T-cell (primary cell): Measurements from ENCODE around the gene LMOD3. TPM values are rescaled to one million over a fixed set of nuclear protein-coding genes. Genes with fewer than 3 reads are reported as not detected.

Experiments used
- ATAC-seq, 4 experiments: fragments of 200-7000 bp in 3 of 4; fragments of 150-1000 bp in 1 of 4; cut with Tn5 transposase; replicated peaks in 1 of 4; 1 replicate in 3 of 4; 2 replicates in 1 of 4; pipeline ENCODE4 v1.10.0; 2021; ENCODE audit warnings: moderate library complexity in 3 of 4, mild to moderate bottlenecking in 2 of 4, moderate number of reproducible peaks in 1 of 4
- CTCF ChIA-PET, 2 donors: fragments of 300-600 bp; sonication (Branson Sonifier 250); formaldehyde crosslinking; loops; one replicate each; lab custom pipeline; 2022; ENCODE audit warnings: antibody characterized with exemption in 2 of 2; lab: Charles Lee
- POLR2A ChIA-PET, 2 donors: fragments of 300-600 bp; sonication (Branson Sonifier 250); formaldehyde crosslinking; loops; one replicate each; lab custom pipeline; 2022; ENCODE audit warnings: antibody characterized with exemption in 2 of 2; lab: Charles Lee
- DNase-seq, 35 experiments: peaks; one replicate each; pipeline versions ENCODE4 v3.0.0 to v3.0.0-alpha.2; 2013 to 2023
- H3K27ac ChIP-seq: one replicate; pipeline ENCODE4 v1.5.1; 2013; ENCODE audit warnings: low read length
- H3K27me3 ChIP-seq, 2 experiments: replicated peaks in 1 of 2; 1 replicate in 1 of 2; 2 replicates in 1 of 2; pipeline versions ENCODE4 v1.6.1 to v1.7.0; 2013; ENCODE audit warnings: low read length in 1 of 2, mixed read lengths in 1 of 2; ENCODE audit not compliant: control insufficient read depth in 2 of 2, insufficient read depth in 2 of 2; ENCODE audit errors: extremely low read depth in 1 of 2
- H3K36me3 ChIP-seq, 2 donors: 1 replicate in 1 of 2; 2 replicates in 1 of 2; pipeline versions ENCODE4 v1.6.1 to v1.7.0; 2013; ENCODE audit warnings: low read length in 1 of 2; ENCODE audit not compliant: control insufficient read depth in 2 of 2, insufficient read depth in 1 of 2; ENCODE audit errors: extremely low read depth in 1 of 2
- H3K4me1 ChIP-seq, 2 experiments: 1 replicate in 1 of 2; 2 replicates in 1 of 2; pipeline versions ENCODE4 v1.6.1 to v1.7.0; 2013; ENCODE audit warnings: low read length in 2 of 2, mixed read lengths in 1 of 2; ENCODE audit not compliant: insufficient read depth in 2 of 2, control insufficient read depth in 1 of 2; ENCODE audit errors: extremely low read depth in 1 of 2
- H3K4me3 ChIP-seq, 2 donors: 1 replicate in 1 of 2; 2 replicates in 1 of 2; pipeline versions ENCODE4 v1.5.1 to v1.7.0; 2013; ENCODE audit warnings: mild to moderate bottlenecking in 2 of 2, low read length in 1 of 2, moderate library complexity in 1 of 2; ENCODE audit not compliant: control insufficient read depth in 1 of 2; ENCODE audit errors: extremely low read depth in 1 of 2
- H3K9me3 ChIP-seq: 2 replicates; pipeline ENCODE4 v1.7.0; 2013
- H3K27ac Mint-ChIP-seq, 2 donors: one replicate each; pipeline ENCODE4 v1.8.0; 2020 to 2021; ENCODE audit warnings: mild to moderate bottlenecking in 2 of 2, mixed read lengths in 2 of 2
- H3K27me3 Mint-ChIP-seq, 2 donors: one replicate each; pipeline ENCODE4 v1.8.0; 2021 to 2022; ENCODE audit warnings: mixed read lengths in 2 of 2
- H3K36me3 Mint-ChIP-seq: one replicate; pipeline ENCODE4 v1.8.0; 2021; ENCODE audit warnings: mixed read lengths
- H3K4me1 Mint-ChIP-seq, 3 donors: one replicate each; pipeline ENCODE4 v1.8.0; 2020 to 2022; ENCODE audit warnings: mixed read lengths in 3 of 3, mild to moderate bottlenecking in 1 of 3
- H3K4me3 Mint-ChIP-seq, 3 donors: one replicate each; pipeline ENCODE4 v1.8.0; 2020 to 2022; ENCODE audit warnings: mild to moderate bottlenecking in 3 of 3, mixed read lengths in 3 of 3, moderate library complexity in 3 of 3
- H3K9me3 Mint-ChIP-seq, 3 donors: one replicate each; pipeline ENCODE4 v1.8.0; 2020 to 2022; ENCODE audit warnings: mixed read lengths in 3 of 3
- WGBS: methylation state at CpG from one replicate; pipeline ENCODE4 v1.1.5; 2013; ENCODE audit warnings: missing lambda C conversion rate; ENCODE audit not compliant: insufficient coverage; 5-methylcytosine and 5-hydroxymethylcytosine counted together
- total RNA-seq, 35 experiments: library from RNA in 6 of 35; stranded (reverse) in 6 of 35; fragments of 120-200 nt in 1 of 35; gene quantifications; one replicate each; pipeline versions ENCODE4 v1.2.1 to v1.2.4 and lab custom pipeline; 2013 to 2026

LMOD3 gene
- total RNA-seq (not detected), total RNA-seq (lab: John Stamatoyannopoulos, UW) (0 to 0.12 (median 0) reads per million in 29 experiments)
- total RNA-seq (2013): 0.06 TPM

DNA sequence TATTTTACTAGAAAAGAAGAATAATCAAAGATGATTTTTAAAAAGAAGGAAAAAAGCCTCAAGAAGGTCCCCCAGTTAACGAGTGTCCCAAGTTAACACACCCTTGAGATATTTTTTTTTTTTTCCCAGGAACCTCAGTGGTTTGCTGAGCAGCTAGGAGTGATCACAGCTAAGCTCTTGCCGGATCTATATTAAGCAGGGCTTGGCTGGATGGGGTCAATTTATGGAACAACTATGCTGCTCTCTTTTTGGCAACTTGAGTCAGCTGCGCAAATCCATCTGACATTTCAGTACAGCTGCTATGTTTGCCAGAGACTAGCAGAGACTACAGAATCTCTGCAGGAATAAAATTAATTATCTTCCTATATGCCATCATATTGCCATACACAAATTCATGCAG lies at the start of gene LMOD3:
Gene LMOD3, minus strand, starts transcription at position 193 of the 400 bp plus-strand sequence. CDS start 209 bp downstream, outside the sequence.
- Mint-ChIP-seq H3K4me3 (no peak within 1 kb of the TSS), H3K4me1 (peaks cover 0 to 5% (median 5%) of the 10 kb centered on the region in 3 donors), H3K36me3 (no peaks in the 10 kb centered on the region), H3K27ac (no peak within 1 kb of the TSS), H3K9me3 (no peaks in the 10 kb centered on the region), H3K27me3 (peaks cover 1 to 12% of the 10 kb centered on the region in 2 donors)
- Histone ChIP-seq H3K4me1 (no peaks in the 10 kb centered on the region), H3K9me3 (no peaks in the 10 kb centered on the region), H3K27ac (no peak within 1 kb of the TSS), H3K4me3 (no peak within 1 kb of the TSS), H3K27me3 (peaks cover 0 to 4% of the 10 kb centered on the region in 2 experiments), H3K36me3 (no peaks in the 10 kb centered on the region)
- ChIA-PET POLR2A (interaction anchor here in 1 of 2 donors (0.6 kb wide), 1 partner anchor 259 kb away, joined by 3 read pairs; no protein-coding TSS in a partner anchor), CTCF (interaction anchor here (0.5 to 2.1 kb wide), 4 partner anchors 9 to 184 kb away, joined by 3 to 9 read pairs (median 6); no protein-coding TSS in a partner anchor)
- ATAC-seq: no peak
- WGBS: 100% methylated on average over 1 of the region's 3 CpGs
- DNase-seq: no peak

DNA sequence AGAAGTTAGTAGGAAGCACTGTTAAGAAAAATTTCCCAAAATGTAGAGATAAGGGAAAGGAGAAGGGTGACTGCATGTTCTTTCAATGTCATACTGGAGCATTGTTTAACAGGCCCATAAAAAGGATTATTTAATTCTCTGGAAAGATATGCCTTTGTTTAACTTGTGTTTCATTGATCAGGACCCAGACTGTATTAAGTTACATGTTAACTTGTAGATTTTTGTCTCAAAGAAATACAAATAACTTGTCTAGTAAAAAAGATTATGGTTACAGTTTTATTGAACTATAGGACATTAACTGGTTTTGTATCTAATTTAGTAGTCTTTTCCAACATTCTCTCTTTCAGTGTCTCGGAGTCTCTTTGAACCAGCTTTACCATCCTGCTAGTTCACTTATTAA lies 49.7 kb upstream of the LMOD3 start:
- Mint-ChIP-seq H3K27ac (no peak overlapping the region), H3K27me3 (no peaks in the 10 kb centered on the region), H3K4me3 (no peak overlapping the region), H3K36me3 (peaks cover 18% of the 10 kb centered on the region), H3K4me1 (no peaks in the 10 kb centered on the region), H3K9me3 (no peaks in the 10 kb centered on the region)
- Histone ChIP-seq H3K27ac (no peak overlapping the region), H3K36me3 (peaks cover 0 to 5% of the 10 kb centered on the region in 2 donors), H3K27me3 (no peaks in the 10 kb centered on the region), H3K4me1 (no peaks in the 10 kb centered on the region), H3K4me3 (no peak overlapping the region), H3K9me3 (no peaks in the 10 kb centered on the region)
- CTCF ChIA-PET: interaction anchor here (0.6 to 1.4 kb wide), 3 partner anchors 10 to 40 kb away, joined by 3 to 7 read pairs (median 3); no protein-coding TSS in a partner anchor
- ATAC-seq (no peak), DNase-seq (no peak)
- no CpG with 5 or more reads among the region's 1 CpG for WGBS
- POLR2A ChIA-PET: no interaction called here

DNA sequence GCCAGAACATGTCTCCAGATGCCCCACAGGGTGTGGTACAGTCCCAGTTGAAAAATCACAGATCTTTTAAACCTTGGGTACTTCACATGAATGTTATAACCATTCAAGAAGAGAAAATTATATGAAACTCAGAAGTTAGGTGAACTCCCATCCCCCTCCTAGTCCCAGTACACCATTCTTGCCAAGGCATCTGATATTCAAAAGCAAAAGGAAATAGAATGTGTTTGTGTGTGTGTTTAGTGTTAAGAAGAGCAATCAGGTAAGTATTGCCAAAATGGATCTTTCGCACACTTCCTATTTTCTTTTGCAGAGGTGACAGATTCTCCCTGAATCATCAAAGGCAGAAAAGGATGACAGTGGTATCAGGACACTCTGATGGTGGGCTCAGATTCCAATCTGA lies 44.1 kb upstream of the LMOD3 start:
- Mint-ChIP-seq H3K4me3 (no peak overlapping the region), H3K27me3 (no peaks in the 10 kb centered on the region), H3K36me3 (peaks cover 5% of the 10 kb centered on the region), H3K27ac (no peak overlapping the region), H3K4me1 (peaks cover 0 to 4% (median 3%) of the 10 kb centered on the region in 3 donors), H3K9me3 (no peaks in the 10 kb centered on the region)
- Histone ChIP-seq H3K9me3 (no peaks in the 10 kb centered on the region), H3K36me3 (no peaks in the 10 kb centered on the region), H3K27ac (no peak overlapping the region), H3K27me3 (no peaks in the 10 kb centered on the region), H3K4me1 (no peaks in the 10 kb centered on the region), H3K4me3 (no peak overlapping the region)
- CTCF ChIA-PET: no interaction called here
- ATAC-seq (no peak), DNase-seq (no peak)
- WGBS: no CpG with 5 or more reads among the region's 1 CpG
- POLR2A ChIA-PET: no interaction called here

DNA sequence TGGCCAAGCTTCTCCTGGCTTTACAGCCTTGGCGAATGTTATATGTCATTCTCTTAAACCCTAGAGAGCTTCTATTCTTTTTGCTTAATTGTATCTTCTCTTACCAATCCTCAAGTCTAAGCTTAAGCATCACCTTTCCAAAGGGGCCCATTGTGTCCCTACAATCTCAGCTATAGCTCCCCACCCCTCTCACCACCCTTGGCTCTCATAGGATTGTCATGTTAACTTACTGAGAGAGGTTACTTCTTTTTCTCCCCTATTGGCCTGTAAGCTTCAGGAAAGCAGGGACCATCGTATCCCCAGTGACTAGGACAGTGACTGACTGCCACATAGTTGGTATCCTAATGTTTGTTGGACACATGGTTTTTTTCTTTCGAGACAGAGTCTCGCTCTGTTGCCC lies 43.3 kb upstream of the LMOD3 start:
- ChIA-PET CTCF (interaction anchor here (0.9 to 1.7 kb wide), 6 partner anchors 20 to 141 kb away, joined by 3 to 9 read pairs (median 5); no protein-coding TSS in a partner anchor), POLR2A (no interaction called here)
- Mint-ChIP-seq H3K36me3 (peaks cover 5% of the 10 kb centered on the region), H3K27me3 (no peaks in the 10 kb centered on the region), H3K9me3 (no peaks in the 10 kb centered on the region), H3K27ac (no peak overlapping the region), H3K4me3 (no peak overlapping the region), H3K4me1 (peaks cover 0 to 5% (median 3%) of the 10 kb centered on the region in 3 donors)
- Histone ChIP-seq H3K4me1 (no peaks in the 10 kb centered on the region), H3K4me3 (no peak overlapping the region), H3K36me3 (no peaks in the 10 kb centered on the region), H3K27ac (no peak overlapping the region), H3K9me3 (no peaks in the 10 kb centered on the region), H3K27me3 (peaks cover 0 to 2% of the 10 kb centered on the region in 2 experiments)
- DNase-seq (no peak), ATAC-seq (no peak)
- WGBS: 100% methylated on average over 1 of the region's 4 CpGs

DNA sequence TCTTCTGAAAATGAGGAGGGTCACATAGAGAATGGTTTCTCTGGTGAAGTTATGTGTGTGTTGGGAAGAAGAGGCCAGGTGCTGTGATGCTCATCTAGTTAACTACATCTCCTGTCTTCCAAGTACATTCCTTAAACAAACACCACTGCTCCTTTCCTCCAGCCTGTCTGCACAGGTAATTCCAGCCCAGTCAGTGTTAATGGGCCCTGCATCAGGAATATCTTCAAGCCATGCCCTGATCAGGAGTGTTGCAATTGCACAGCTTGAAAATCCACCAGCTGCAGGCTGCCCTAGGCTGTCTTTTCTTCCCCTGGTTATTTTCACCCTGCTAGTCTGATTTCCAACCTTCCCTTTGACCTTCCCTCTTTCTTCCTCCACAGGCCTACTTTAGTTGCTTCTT lies 41.9 kb upstream of the LMOD3 start:
- Mint-ChIP-seq H3K36me3 (no peaks in the 10 kb centered on the region), H3K9me3 (no peaks in the 10 kb centered on the region), H3K4me3 (no peak overlapping the region), H3K4me1 (peaks cover 0 to 9% (median 3%) of the 10 kb centered on the region in 3 donors), H3K27me3 (no peaks in the 10 kb centered on the region), H3K27ac (no peak overlapping the region)
- H3K27ac ChIP-seq: no peak overlapping the region
- no peak for ATAC-seq
- H3K36me3 ChIP-seq: no peaks in the 10 kb centered on the region
- peaks cover 0 to 3% of the 10 kb centered on the region in 2 experiments for H3K27me3 ChIP-seq
- CTCF ChIA-PET: interaction anchor here in 1 of 2 donors (1.7 kb wide), 1 partner anchor 141 kb away, joined by 9 read pairs; no protein-coding TSS in a partner anchor
- no peaks in the 10 kb centered on the region for H3K4me1 ChIP-seq
- H3K4me3 ChIP-seq: no peak overlapping the region
- no peaks in the 10 kb centered on the region for H3K9me3 ChIP-seq
- POLR2A ChIA-PET: interaction anchor here in 1 of 2 donors (0.9 kb wide), 1 partner anchor 145 kb away, joined by 4 read pairs; no protein-coding TSS in a partner anchor
- no peak for DNase-seq

DNA sequence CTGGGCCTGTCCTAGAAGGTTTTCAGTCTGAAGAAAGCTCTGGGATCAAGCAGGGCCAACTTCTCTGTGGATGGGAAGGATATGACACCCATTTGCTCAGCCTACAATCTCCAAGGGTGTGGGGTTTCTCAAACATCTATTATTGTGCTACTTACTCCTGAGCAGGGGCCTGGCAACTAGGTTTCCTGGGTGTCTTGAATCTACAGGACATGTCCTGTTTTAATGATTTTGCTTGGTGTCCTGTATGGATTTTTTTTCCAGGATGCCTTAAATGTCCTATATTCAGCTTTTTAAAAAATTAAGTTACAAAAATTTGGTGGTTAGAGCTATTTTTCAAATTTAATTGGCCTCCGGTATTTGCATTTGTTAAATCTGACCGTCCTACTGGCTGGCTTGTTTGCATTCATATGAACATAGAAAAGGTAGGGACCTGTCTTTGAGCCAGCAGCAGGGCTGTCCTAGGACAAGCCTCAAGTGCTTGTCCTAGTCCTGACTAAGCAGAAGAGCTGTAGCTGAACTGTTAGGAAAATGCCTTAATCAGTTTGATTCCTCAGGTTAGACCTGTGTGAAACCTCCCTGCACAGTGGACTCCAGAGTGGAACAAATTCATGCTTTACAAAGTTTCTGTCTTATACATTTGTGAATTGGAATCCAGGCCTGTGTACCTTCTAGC lies 40.0 kb upstream of the LMOD3 start:
- 100% methylated on average over 2 of the region's 2 CpGs for WGBS

More for the DNA sequence above, 40.0 kb upstream of the LMOD3 start:
- H3K27ac Mint-ChIP-seq: no peak overlapping the region
- H3K4me1 ChIP-seq: no peaks in the 10 kb centered on the region
- ATAC-seq (no peak), DNase-seq (no peak)
- no peak overlapping the region for H3K4me3 ChIP-seq
- H3K27me3 ChIP-seq: peaks cover 0 to 3% of the 10 kb centered on the region in 2 experiments
- H3K27ac ChIP-seq: no peak overlapping the region
- peaks cover 0 to 9% (median 3%) of the 10 kb centered on the region in 3 donors for H3K4me1 Mint-ChIP-seq
- ChIA-PET POLR2A (no interaction called here), CTCF (interaction anchor here (0.6 to 4.6 kb wide), 25 partner anchors 10 to 708 kb away, joined by 3 to 139 read pairs (median 6); no protein-coding TSS in a partner anchor)
- H3K4me3 Mint-ChIP-seq: no peak overlapping the region
- H3K36me3 Mint-ChIP-seq: no peaks in the 10 kb centered on the region
- H3K9me3 ChIP-seq: no peaks in the 10 kb centered on the region
- H3K27me3 Mint-ChIP-seq: no peaks in the 10 kb centered on the region
- no peaks in the 10 kb centered on the region for H3K36me3 ChIP-seq
- no peaks in the 10 kb centered on the region for H3K9me3 Mint-ChIP-seq
